NB4 (cell line): ENCODE measurements around the gene EIF4A3.
"Not testable (repeated sequence)": the region's sequence is repeated elsewhere in the genome, so short reads cannot be mapped to it uniquely, and the experiment has no call there.

Experiments used
- POLR2A ChIP-seq: IDR thresholded peaks from 2 replicates; pipeline ENCODE4 v1.6.1; 2011; ENCODE audit warnings: mild to moderate bottlenecking; ENCODE audit not compliant: insufficient read length; ENCODE audit errors: extremely low read depth
- TF ChIP-seq, protein P1 (sequence below): IDR thresholded peaks from one replicate; pipeline ENCODE4 v1.5.1; 2012; ENCODE audit warnings: low read depth, low read length

DNA sequence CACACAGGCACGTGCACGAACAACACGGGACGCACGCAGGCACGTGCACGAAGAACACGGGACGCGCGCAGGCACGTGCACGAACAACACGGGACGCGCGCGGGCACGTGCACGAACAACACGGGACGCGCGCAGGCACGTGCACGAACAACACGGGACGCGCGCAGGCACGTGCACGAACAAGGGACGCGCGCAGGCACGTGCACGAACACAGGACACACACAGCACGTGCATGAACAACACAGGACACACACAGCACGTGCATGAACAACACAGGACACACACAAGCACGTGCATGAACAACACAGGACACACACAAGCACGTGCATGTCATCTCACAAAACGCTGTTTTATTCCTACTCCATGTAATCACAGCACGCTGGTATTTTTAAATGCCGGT, 56.8 kb downstream of the EIF4A3 start:
- TF ChIP-seq POLR2A = not testable (repeated sequence)
- TF ChIP-seq, protein P1, sequence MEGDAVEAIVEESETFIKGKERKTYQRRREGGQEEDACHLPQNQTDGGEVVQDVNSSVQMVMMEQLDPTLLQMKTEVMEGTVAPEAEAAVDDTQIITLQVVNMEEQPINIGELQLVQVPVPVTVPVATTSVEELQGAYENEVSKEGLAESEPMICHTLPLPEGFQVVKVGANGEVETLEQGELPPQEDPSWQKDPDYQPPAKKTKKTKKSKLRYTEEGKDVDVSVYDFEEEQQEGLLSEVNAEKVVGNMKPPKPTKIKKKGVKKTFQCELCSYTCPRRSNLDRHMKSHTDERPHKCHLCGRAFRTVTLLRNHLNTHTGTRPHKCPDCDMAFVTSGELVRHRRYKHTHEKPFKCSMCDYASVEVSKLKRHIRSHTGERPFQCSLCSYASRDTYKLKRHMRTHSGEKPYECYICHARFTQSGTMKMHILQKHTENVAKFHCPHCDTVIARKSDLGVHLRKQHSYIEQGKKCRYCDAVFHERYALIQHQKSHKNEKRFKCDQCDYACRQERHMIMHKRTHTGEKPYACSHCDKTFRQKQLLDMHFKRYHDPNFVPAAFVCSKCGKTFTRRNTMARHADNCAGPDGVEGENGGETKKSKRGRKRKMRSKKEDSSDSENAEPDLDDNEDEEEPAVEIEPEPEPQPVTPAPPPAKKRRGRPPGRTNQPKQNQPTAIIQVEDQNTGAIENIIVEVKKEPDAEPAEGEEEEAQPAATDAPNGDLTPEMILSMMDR = not testable (repeated sequence)
